DMS153 treated with DMSO at 0.1 percent for 48 hours (cell line): ENCODE measurements around the gene IFT88.

Experiments
- DNase-seq: peaks from one replicate; lab custom pipeline; 2025; ENCODE audit not compliant: unreplicated experiment; lab: John Stamatoyannopoulos, UW

The IFT88 gene

GRCh38 chr13:20561741-20562140 is 5.2 kb upstream of the IFT88 start:
- DNase-seq: no peak

- no peak for DNase-seq
Measured at GRCh38 chr13:20565115-20565736, 1.7 kb upstream of the IFT88 start.

- DNase-seq: peak; percentile 78
Measured at GRCh38 chr13:20566468-20566897, 474 bp upstream of the IFT88 start.

GRCh38 chr13:20567881-20568528 is 1.0 kb downstream of the IFT88 start:
- DNase-seq: no peak

- DNase-seq: no peak
Measured at GRCh38 chr13:20570517-20570916, 3.6 kb downstream of the IFT88 start.

- DNase-seq: no peak
Measured at GRCh38 chr13:20571676-20572075, 4.7 kb downstream of the IFT88 start.

GRCh38 chr13:20573186-20573585 is 6.2 kb downstream of the IFT88 start:
- DNase-seq: no peak

- no peak for DNase-seq
Measured at GRCh38 chr13:20573636-20574035, 6.7 kb downstream of the IFT88 start.

GRCh38 chr13:20579191-20579590 is 12.2 kb downstream of the IFT88 start:
- DNase-seq: no peak

GRCh38 chr13:20580257-20580656 is 13.3 kb downstream of the IFT88 start:
- DNase-seq: no peak

- DNase-seq: no peak
Measured at GRCh38 chr13:20582026-20582425, 15.1 kb downstream of the IFT88 start.

- DNase-seq: no peak
Measured at GRCh38 chr13:20583803-20584293, 16.9 kb downstream of the IFT88 start.

- no peak for DNase-seq
Measured at GRCh38 chr13:20585371-20585770, 18.4 kb downstream of the IFT88 start.

- no peak for DNase-seq
Measured at GRCh38 chr13:20588529-20589110, 21.7 kb downstream of the IFT88 start.

- no peak for DNase-seq
Measured at GRCh38 chr13:20590561-20590960, 23.6 kb downstream of the IFT88 start.

- DNase-seq: no peak
Measured at GRCh38 chr13:20592606-20593005, 25.6 kb downstream of the IFT88 start.

GRCh38 chr13:20594280-20594679 is 27.3 kb downstream of the IFT88 start:
- DNase-seq: no peak

GRCh38 chr13:20607015-20607414 is 40.1 kb downstream of the IFT88 start:
- no peak for DNase-seq

GRCh38 chr13:20608438-20609020 is 41.6 kb downstream of the IFT88 start:
- DNase-seq: no peak

GRCh38 chr13:20609145-20609544 is 42.2 kb downstream of the IFT88 start:
- no peak for DNase-seq

- DNase-seq: no peak
Measured at GRCh38 chr13:20610006-20610405, 43.0 kb downstream of the IFT88 start.
